Activated CD8-positive, alpha-beta memory T cell treated with anti-CD3 and anti-CD28 coated beads, Interleukin-2, amount 50 U/mL, for 24 hours (primary cell): Measurements from ENCODE around the gene GALNT3.

Source experiments
- DNase-seq: peaks from one replicate; pipeline ENCODE4 v3.0.0-alpha.2; 2020; ENCODE audit errors: extremely low read depth

Gene GALNT3

DNA sequence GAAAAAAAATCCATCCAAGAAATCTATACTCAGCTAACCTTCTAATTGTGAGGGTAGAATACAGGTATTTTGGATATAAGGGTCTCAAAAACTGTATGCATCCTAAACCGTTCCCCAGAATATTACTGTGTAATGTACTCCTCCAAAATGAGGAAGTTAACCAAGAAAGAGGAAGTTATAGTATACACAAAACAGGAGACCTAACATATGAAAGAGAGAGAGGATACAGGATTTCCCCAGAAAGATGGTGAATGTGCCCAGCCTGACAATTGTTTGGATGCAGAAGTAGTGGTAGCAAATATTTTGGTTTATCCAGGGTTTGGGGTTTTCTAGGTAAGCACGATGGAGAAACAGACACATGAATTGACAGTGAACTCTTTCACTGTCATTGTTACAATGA, 50.6 kb downstream of the GALNT3 start:
- DNase-seq, result no peak

DNA sequence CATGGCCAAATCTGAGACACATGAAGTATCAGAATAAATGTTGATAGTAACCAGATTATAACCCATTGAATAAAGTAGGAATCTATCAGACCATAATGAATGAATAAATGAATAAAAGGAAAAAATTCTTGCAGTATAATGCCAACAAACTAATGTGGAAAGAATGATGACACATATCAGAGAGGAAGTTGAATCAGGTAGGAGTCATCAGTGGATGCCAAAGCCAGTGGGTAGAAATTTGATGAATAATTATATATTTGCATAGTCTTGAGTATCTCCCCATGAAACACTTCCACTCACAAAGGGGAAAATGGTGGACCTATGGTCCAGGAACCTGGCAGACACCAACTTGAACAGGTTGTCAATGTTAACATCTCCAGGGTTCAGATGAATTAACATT, 68.6 kb downstream of the GALNT3 start:
- no peak for DNase-seq

GRCh38 chr2:165720511-165720910, 73.5 kb downstream of the GALNT3 start:
- DNase-seq, result no peak

GRCh38 chr2:165718610-165719210, 75.3 kb downstream of the GALNT3 start:
- DNase-seq, result no peak

DNA sequence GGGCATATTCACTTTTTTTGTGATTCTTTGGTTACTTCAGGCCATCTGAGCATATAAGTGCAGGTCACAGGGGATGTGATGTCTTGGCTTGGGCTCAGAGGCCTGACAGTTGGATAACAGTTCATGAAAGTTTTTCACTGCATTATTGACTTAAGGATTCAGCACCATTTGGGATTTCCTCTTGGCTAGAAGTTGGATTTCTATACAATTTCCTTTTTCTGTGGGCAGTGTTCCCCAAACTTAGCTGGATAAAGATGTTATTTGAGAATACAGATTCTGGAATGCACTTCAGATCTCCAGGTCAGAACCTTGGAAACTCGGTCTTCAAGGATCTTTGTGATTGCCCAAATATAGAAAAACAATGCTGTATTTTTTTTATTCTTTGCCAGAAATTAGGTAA, 78.0 kb downstream of the GALNT3 start:
- no peak for DNase-seq

DNA sequence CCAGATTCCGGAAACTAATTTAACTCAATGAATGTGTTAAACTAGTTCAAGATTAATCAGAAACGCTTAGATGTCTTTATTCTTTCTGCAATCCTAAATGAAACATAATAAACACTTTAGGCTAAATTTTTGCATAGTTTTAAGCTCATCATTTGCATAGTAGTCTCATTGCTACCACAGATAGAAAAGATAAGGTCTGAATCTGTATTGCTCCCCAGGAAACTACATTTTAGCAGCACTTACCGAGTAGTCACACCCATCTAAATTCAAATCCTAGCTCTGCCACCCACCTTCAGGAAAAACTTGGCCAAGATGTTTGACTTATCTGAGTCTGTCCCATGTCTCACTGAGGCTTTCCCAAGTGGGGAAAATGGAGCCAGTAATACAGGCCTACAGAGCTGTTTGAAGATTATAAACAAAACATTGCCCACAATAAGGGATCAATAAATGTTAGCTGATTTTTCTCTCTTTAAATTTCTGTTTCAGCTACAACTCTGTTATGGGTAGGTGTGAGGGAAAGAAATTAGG, 87.0 kb downstream of the GALNT3 start:
- no peak for DNase-seq

- DNase-seq, result no peak
Measured at GRCh38 chr2:165701147-165701546, 92.9 kb downstream of the GALNT3 start.

DNA sequence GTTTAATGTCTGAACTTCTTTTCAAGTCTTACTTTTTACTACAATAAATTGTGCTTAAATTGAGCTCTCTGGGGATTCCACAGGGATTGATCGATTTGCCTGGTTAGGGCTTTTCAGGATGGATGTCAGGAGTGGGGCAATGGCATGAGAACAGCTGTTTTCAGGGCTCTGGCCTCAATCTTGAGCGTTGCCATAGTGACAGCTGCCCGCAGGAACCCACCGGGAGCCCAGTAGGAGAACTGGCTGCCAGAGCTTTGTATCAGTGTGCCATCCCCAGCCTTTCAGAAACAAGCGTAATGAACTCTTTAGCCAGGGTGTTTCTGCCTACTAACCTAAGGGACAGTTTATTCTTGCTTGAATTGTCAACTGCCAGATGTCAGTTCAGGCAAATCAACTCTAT, 93.5 kb downstream of the GALNT3 start:
- no peak for DNase-seq

GRCh38 chr2:165699946-165700345, 94.1 kb downstream of the GALNT3 start:
- DNase-seq, result no peak

GRCh38 chr2:165698444-165698884, 95.6 kb downstream of the GALNT3 start:
- no peak for DNase-seq

DNA sequence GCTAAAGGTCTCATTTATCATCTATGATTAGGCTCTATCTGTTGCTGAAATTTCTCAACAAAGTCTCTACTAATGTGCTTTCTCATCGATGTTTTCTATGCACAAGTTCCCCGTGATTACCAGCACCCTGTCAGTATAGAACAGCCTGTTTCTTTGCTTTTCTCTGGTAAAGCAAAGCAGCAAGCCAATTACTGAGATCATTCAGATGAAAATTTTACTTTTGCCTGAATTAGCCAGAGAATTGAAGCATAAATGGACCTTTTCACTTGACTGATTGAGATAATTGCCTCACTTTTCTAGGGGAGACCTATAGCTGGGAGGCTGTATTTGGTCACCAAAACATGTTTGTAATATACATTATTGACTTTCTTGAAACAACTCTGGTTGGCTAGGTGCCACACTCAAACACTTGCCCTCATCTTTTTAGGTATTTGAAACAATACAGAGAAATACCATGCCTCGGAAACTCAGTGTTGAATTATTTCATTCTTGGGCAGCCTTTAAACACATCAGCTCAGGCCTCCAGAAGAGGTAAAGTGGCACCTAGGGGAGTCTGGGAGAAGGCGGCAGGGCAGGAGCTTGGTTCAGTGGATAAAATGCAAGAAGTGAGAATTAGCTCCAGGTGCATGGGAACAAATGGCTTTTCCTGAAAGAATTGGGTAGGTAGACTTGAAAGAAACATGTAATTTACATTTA, 96.2 kb downstream of the GALNT3 start:
- DNase-seq, result no peak
